Panc1 (cell line): ENCODE results near the gene GBP7. TPM values are rescaled to one million over a fixed set of nuclear protein-coding genes. Genes with fewer than 3 reads are reported as not detected.

Source experiments
- ATAC-seq: fragments of 200-7000 bp; cut with Tn5 transposase; 2 replicates; pipeline ENCODE4 v1.9.1; 2020; ENCODE audit warnings: mild to moderate bottlenecking, moderate library complexity
- BruUV-seq: library from RNA; stranded (reverse); fragments of 400-500 nt; replicated peaks from 2 replicates; lab custom pipeline; 2021; lab: Mats Ljungman, UMichigan
- CTCF ChIA-PET: fragments of 300-600 bp; sonication (Branson Sonifier 250); formaldehyde crosslinking; loops from one replicate; lab custom pipeline; 2022; ENCODE audit warnings: antibody characterized with exemption; lab: Charles Lee
- POLR2A ChIA-PET: fragments of 300-600 bp; sonication (Branson Sonifier 250); formaldehyde crosslinking; loops from one replicate; lab custom pipeline; 2022; ENCODE audit warnings: antibody characterized with exemption; lab: Charles Lee
- DNase-seq: peaks from one replicate; pipeline ENCODE4 v3.0.0-alpha.2; 2010; ENCODE audit warnings: low read depth, low spot score
- H3K27ac ChIP-seq: 2 replicates; pipeline ENCODE4 v1.5.1; 2011; ENCODE audit warnings: mild to moderate bottlenecking, low read length, inconsistent platforms
- H3K27me3 ChIP-seq: fragments of 200-500 bp; sonication (Bioruptor generic); 2 replicates; pipeline ENCODE4 v1.6.0; 2014; ENCODE audit warnings: low read length, inconsistent platforms; ENCODE audit not compliant: control insufficient read depth, insufficient read depth
- H3K36me3 ChIP-seq: fragments of 200-500 bp; sonication (Bioruptor generic); 2 replicates; pipeline ENCODE4 v1.5.1; 2014; ENCODE audit warnings: inconsistent platforms, mild to moderate bottlenecking, low read length, moderate library complexity; ENCODE audit not compliant: control insufficient read depth, insufficient read depth
- H3K4me1 ChIP-seq: 2 replicates; pipeline ENCODE4 v1.5.1; 2011; ENCODE audit warnings: inconsistent platforms, mild to moderate bottlenecking, low read length, moderate library complexity; ENCODE audit not compliant: control insufficient read depth, insufficient read depth
- H3K4me3 ChIP-seq, 2 experiments: 2 replicates each; pipeline ENCODE4 v1.5.1; 2011 to 2012; ENCODE audit warnings: low read depth in 2 of 2, low read length in 2 of 2, mild to moderate bottlenecking in 2 of 2, inconsistent platforms in 1 of 2, moderate library complexity in 1 of 2
- H3K9me3 ChIP-seq: fragments of 200-500 bp; sonication (Bioruptor generic); 2 replicates; pipeline ENCODE4 v1.5.1; 2014; ENCODE audit warnings: low read depth, mild to moderate bottlenecking, inconsistent platforms, low read length, moderate library complexity; ENCODE audit not compliant: control insufficient read depth, insufficient read depth
- POLR2AphosphoS5 ChIP-seq: IDR thresholded peaks from 2 replicates; pipeline ENCODE4 v1.6.1; 2012; ENCODE audit warnings: mild to moderate bottlenecking, low read depth, low read length, moderate library complexity
- SIN3A ChIP-seq: IDR thresholded peaks from 2 replicates; pipeline ENCODE4 v1.6.1; 2012; ENCODE audit warnings: low read depth, mild to moderate bottlenecking, low read length, moderate library complexity, borderline replicate concordance; ENCODE audit not compliant: insufficient read depth
- TCF7L2 ChIP-seq: IDR thresholded peaks from 2 replicates; pipeline ENCODE4 v1.6.1; 2011; ENCODE audit warnings: mild to moderate bottlenecking, low read depth, low read length, inconsistent platforms
- in situ Hi-C: cut with HindIII; loops from 2 replicates; pipeline ENCODE4 v1.10.0; 2016; ENCODE audit warnings: low sequenced_read_pairs, low pct_unique_long_range_greater_than_20kb
- intact Hi-C: fragments of 100-400 bp; cut with micrococcal nuclease; formaldehyde crosslinking; loops from one replicate; pipeline ENCODE4 v1.10.0; 2022; ENCODE audit not compliant: unreplicated experiment
- total RNA-seq: library from RNA; stranded (reverse); gene quantifications from one replicate; pipeline ENCODE4 v1.2.1, GENCODE V29; 2021; ENCODE audit not compliant: unreplicated experiment
- TF ChIP-seq, protein P1 (sequence below), 2 experiments: IDR thresholded peaks; 2 replicates each; pipeline ENCODE4 v1.6.1; 2011 to 2012; ENCODE audit warnings: low read depth in 2 of 2, control low read depth in 1 of 2, low read length in 1 of 2, mild to moderate bottlenecking in 1 of 2, moderate library complexity in 1 of 2; ENCODE audit not compliant: insufficient read depth in 1 of 2
- TF ChIP-seq, protein P2 (sequence below): fragments of 450-650 bp; IDR thresholded peaks from 2 replicates; pipeline ENCODE4 v1.5.1; 2017; ENCODE audit warnings: mild to moderate bottlenecking

Gene GBP7
- total RNA-seq, 1 experiment from 2014 or later: not detected

DNA sequence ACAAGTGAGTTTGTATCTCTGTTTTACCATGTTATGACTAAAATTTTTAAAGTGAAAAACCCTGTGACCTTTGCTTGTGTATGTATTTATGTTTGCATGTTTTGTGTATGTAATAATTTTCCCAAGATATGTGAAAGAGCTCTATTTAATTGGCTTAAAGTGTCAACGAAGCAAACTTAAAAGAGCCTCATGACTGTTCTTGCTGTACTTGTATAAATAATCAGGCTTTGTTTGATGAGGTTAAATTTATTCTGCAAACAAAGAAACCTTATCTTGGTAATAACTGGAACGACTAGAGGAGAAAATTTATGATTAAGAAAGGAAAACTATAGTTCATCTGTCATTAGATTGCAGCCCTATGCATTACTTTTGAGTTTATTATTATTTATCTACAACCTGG lies 6.6 kb downstream of the GBP7 start:
- Histone ChIP-seq H3K4me1 (no peaks in the 10 kb centered on the region), H3K9me3 (no peaks in the 10 kb centered on the region), H3K36me3 (no peaks in the 10 kb centered on the region), H3K27ac (no peak overlapping the region), H3K27me3 (no peaks in the 10 kb centered on the region), H3K4me3 (no peak overlapping the region)
- CTCF ChIA-PET: no interaction called here
- BruUV-seq: no TSS peak
- TF ChIP-seq, protein P1, sequence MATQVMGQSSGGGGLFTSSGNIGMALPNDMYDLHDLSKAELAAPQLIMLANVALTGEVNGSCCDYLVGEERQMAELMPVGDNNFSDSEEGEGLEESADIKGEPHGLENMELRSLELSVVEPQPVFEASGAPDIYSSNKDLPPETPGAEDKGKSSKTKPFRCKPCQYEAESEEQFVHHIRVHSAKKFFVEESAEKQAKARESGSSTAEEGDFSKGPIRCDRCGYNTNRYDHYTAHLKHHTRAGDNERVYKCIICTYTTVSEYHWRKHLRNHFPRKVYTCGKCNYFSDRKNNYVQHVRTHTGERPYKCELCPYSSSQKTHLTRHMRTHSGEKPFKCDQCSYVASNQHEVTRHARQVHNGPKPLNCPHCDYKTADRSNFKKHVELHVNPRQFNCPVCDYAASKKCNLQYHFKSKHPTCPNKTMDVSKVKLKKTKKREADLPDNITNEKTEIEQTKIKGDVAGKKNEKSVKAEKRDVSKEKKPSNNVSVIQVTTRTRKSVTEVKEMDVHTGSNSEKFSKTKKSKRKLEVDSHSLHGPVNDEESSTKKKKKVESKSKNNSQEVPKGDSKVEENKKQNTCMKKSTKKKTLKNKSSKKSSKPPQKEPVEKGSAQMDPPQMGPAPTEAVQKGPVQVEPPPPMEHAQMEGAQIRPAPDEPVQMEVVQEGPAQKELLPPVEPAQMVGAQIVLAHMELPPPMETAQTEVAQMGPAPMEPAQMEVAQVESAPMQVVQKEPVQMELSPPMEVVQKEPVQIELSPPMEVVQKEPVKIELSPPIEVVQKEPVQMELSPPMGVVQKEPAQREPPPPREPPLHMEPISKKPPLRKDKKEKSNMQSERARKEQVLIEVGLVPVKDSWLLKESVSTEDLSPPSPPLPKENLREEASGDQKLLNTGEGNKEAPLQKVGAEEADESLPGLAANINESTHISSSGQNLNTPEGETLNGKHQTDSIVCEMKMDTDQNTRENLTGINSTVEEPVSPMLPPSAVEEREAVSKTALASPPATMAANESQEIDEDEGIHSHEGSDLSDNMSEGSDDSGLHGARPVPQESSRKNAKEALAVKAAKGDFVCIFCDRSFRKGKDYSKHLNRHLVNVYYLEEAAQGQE (IDR thresholded peaks at IDR 0.05; ENCODE audit: insufficient read depth in 1 of 2, low read depth in 2 of 2, low read length in 1 of 2): no peak
- TF ChIP-seq SIN3A (no peak), TCF7L2 (no peak), POLR2AphosphoS5 (no peak)
- TF ChIP-seq, protein P2, sequence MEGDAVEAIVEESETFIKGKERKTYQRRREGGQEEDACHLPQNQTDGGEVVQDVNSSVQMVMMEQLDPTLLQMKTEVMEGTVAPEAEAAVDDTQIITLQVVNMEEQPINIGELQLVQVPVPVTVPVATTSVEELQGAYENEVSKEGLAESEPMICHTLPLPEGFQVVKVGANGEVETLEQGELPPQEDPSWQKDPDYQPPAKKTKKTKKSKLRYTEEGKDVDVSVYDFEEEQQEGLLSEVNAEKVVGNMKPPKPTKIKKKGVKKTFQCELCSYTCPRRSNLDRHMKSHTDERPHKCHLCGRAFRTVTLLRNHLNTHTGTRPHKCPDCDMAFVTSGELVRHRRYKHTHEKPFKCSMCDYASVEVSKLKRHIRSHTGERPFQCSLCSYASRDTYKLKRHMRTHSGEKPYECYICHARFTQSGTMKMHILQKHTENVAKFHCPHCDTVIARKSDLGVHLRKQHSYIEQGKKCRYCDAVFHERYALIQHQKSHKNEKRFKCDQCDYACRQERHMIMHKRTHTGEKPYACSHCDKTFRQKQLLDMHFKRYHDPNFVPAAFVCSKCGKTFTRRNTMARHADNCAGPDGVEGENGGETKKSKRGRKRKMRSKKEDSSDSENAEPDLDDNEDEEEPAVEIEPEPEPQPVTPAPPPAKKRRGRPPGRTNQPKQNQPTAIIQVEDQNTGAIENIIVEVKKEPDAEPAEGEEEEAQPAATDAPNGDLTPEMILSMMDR: no peak
- in situ Hi-C loops (no loop called here), intact Hi-C loops (no loop called here)
- POLR2A ChIA-PET: no interaction called here
- ATAC-seq (no peak), DNase-seq (no peak)

DNA sequence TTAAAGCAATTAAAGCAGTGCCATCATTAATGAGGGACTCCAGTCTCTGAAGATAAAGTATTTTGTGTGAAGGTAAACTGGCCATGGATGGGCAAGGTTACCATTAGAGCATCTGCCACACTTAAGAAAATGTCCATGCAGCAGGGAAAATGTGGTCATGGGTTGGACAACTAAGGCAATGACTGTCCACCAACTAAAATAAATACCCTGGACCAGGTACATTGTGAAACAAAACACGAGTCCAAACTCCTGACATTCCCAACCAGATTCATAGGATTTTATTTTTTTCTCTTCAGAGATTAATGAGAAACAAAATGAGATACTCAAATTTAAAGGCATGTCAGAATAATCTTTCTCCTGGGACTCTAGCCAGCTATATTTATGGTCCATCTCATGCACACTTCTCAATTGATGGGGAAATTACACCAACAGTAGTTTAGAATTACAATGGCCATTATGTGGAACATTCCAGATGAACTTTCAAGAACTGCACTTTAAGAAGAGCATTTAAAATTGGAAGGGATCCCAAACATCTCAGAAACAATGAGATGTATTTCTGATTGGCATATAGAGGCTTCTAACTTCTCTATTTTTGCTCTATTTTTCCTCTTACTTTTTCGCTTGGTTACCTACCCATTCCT lies 8.1 kb downstream of the GBP7 start:
- H3K27ac ChIP-seq: no peak overlapping the region
- H3K4me1 ChIP-seq: no peaks in the 10 kb centered on the region
- POLR2A ChIA-PET: no interaction called here
- intact Hi-C loops: no loop called here
- H3K36me3 ChIP-seq: no peaks in the 10 kb centered on the region
- no peaks in the 10 kb centered on the region for H3K27me3 ChIP-seq
- BruUV-seq: no TSS peak
- ATAC-seq (no peak), DNase-seq (no peak)
- H3K9me3 ChIP-seq: no peaks in the 10 kb centered on the region
- in situ Hi-C loops: no loop called here
- no peak overlapping the region for H3K4me3 ChIP-seq
- TF ChIP-seq, protein P2: no peak
- TF ChIP-seq POLR2AphosphoS5 (no peak), TCF7L2 (no peak), SIN3A (no peak)
- TF ChIP-seq, protein P1 (IDR thresholded peaks at IDR 0.05; ENCODE audit: insufficient read depth in 1 of 2, low read depth in 2 of 2, low read length in 1 of 2): no peak
- CTCF ChIA-PET: no interaction called here
